GM21786 (cell line): ENCODE measurements around the gene C11orf24.

Source experiments
- ATAC-seq: cut with Tn5 transposase; IDR thresholded peaks from one replicate; pipeline ENCODE4 v1.9.1; 2021; ENCODE audit not compliant: unreplicated experiment

The C11orf24 gene

DNA sequence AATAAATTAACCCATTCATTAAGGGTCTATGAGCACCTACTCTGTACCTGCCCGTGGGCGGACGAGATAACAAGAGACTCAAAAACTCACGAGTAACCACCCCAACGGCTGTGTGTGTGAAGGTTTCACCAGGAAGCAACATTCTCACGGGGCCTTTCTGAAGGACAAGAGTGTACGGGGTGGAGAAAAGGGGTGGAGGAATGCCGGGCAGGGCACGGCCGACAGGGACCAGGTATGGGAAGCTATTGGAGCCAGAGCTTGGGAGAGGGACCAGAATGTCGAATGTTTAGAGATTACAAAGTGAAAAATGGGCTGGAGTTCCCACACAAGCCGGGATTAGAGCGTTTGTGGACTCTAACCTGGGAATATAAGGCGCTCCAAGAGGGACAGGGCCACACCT is 60.2 kb downstream of the C11orf24 start:
- no peak for ATAC-seq
